Astrocyte (in vitro differentiated cells and primary cell): Measurements from ENCODE around the gene DDX23.

Experiments
- CTCF ChIP-seq: IDR thresholded peaks from 2 replicates; pipeline ENCODE4 v1.5.1; 2011; ENCODE audit warnings: low read depth, mild to moderate bottlenecking, inconsistent platforms, low read length, moderate library complexity; ENCODE audit not compliant: insufficient read depth
- EZH2 ChIP-seq: IDR thresholded peaks from 2 replicates; pipeline ENCODE4 v1.6.1; 2012; ENCODE audit warnings: mild to moderate bottlenecking, low read length, inconsistent platforms; ENCODE audit not compliant: insufficient read depth

GRCh38 chr12:48863291-48863690 is 11.3 kb upstream of the DDX23 start:
- TF ChIP-seq CTCF, result no peak
- no peak for TF ChIP-seq EZH2
